Measurements from ENCODE around the gene ACSF3.

DNA sequence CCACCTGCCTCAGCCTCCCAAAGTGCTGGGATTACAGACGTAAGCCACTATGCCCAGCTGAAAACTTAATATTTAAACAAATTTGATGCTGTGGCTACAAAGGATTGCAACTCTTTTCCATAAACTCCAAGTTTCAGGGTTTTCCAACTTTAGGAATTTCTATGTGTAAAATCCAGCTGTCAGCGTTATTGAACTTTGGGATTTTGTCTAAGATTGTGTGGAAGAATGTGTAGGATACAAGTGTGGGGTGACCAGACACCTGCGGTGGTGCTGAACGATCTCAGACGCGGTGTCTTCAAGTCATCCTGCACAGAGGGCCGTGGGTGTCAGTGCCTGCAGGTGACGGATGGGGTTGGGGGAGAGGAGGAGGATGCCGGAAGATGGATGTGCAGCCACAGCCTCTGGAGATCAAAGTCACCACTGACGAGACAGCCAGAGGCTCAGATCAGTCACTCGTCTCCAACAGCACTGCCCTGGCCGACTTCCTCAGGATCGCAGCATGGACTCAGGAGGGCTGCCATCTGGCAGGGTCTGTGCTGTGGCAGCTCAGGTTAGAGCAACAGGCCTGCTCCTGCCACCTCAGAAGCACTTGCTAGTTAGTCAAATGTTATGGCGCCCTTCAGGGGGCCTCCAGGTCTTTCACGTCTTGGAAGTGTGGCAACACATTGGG is 13.0 kb downstream of the ACSF3 start:
- TF ChIP-seq GATA2 (IDR thresholded peaks at IDR 0.05; ENCODE audit: low read depth, low read length) (no peak), GATA3 (IDR thresholded peaks at IDR 0.05; ENCODE audit: low read depth, low read length) (no peak)

All from SH-SY5Y (cell line).